22Rv1 (cell line): Measurements from ENCODE around the gene NPAS4.

Experiments
- H3K27ac ChIP-seq: fragments of 450-650 bp; 2 replicates; pipeline ENCODE4 v1.5.1; 2017
- CTCF ChIP-seq: fragments of 450-650 bp; IDR thresholded peaks from 2 replicates; pipeline ENCODE4 v1.5.1; 2017; ENCODE audit warnings: mild to moderate bottlenecking
- ZFX ChIP-seq: fragments of 450-650 bp; IDR thresholded peaks from 2 replicates; pipeline ENCODE4 v1.6.1; 2017; ENCODE audit warnings: antibody characterized with exemption, borderline replicate concordance

The NPAS4 gene

GRCh38 chr11:66469441-66469840 lies 48.6 kb downstream of the NPAS4 start:
- TF ChIP-seq CTCF (no peak), ZFX (no peak)
- H3K27ac ChIP-seq = 0 out of 2 replicates have a peak overlapping the region, but pooled peaks have one; percentile 26

GRCh38 chr11:66470015-66470414 lies 49.2 kb downstream of the NPAS4 start:
- TF ChIP-seq ZFX (no peak), CTCF (no peak)
- H3K27ac ChIP-seq = no peak overlapping the region

- no peak overlapping the region for H3K27ac ChIP-seq
- TF ChIP-seq CTCF (no peak), ZFX (no peak)
Measured at GRCh38 chr11:66471142-66471541, 50.3 kb downstream of the NPAS4 start.

GRCh38 chr11:66472054-66472453 lies 51.2 kb downstream of the NPAS4 start:
- TF ChIP-seq CTCF (no peak), ZFX (no peak)
- no peak overlapping the region for H3K27ac ChIP-seq

- no peak overlapping the region for H3K27ac ChIP-seq
- TF ChIP-seq ZFX (no peak), CTCF (no peak)
Measured at GRCh38 chr11:66473167-66473566, 52.3 kb downstream of the NPAS4 start.

- TF ChIP-seq CTCF (no peak), ZFX (no peak)
- H3K27ac ChIP-seq = no peak overlapping the region
Measured at GRCh38 chr11:66473608-66474515, 53.0 kb downstream of the NPAS4 start.

GRCh38 chr11:66475349-66476172 lies 54.7 kb downstream of the NPAS4 start:
- TF ChIP-seq CTCF (no peak), ZFX (no peak)
- no peak overlapping the region for H3K27ac ChIP-seq
